ENCODE data around the gene DAB1. TPM values are rescaled to one million over a fixed set of nuclear protein-coding genes. Genes with fewer than 3 reads are reported as not detected.

The DAB1 gene
- total and polyA plus RNA-seq, 2 of the 8 experiments (the other 6 are each of a cell fraction or from before 2014, with no cell fraction given), result 4.4 to 11.8 TPM

GRCh38 chr1:57214951-57215575 lies 208.8 kb downstream of the DAB1 start (continued):
- TF ChIP-seq CHD7 (IDR thresholded peaks at IDR 0.05; ENCODE audit: insufficient replicate concordance, low read length) (no peak), POU5F1 (IDR thresholded peaks at IDR 0.05; ENCODE audit: low read depth, low read length) (no peak), RNF2 (IDR thresholded peaks at IDR 0.05; ENCODE audit: borderline replicate concordance, low read depth, low read length, missing control alignments, poor library complexity, severe bottlenecking) (no peak), NRF1 (IDR thresholded peaks at IDR 0.05; ENCODE audit: low read depth, low read length) (no peak), GABPA (IDR thresholded peaks at IDR 0.05; ENCODE audit: borderline replicate concordance, insufficient read depth, low read length) (no peak), SUZ12 (IDR thresholded peaks at IDR 0.05; ENCODE audit: low read length) (no peak), CBX8 (IDR thresholded peaks at IDR 0.05; ENCODE audit: borderline replicate concordance, low read depth, low read length) (no peak), GTF2F1 (IDR thresholded peaks at IDR 0.05; ENCODE audit: borderline replicate concordance, low read depth, low read length) (no peak), MAFK (IDR thresholded peaks at IDR 0.05; ENCODE audit: low read depth, low read length) (no peak), ASH2L (IDR thresholded peaks at IDR 0.05; ENCODE audit: low read length) (no peak), POLR2AphosphoS5 (IDR thresholded peaks at IDR 0.05; ENCODE audit: low read depth, low read length) (no peak)

All from H1 (cell line).